Stomach (tissue), 4 donors: ENCODE measurements around the gene STOX1.

ENCODE experiments used
- EP300 ChIP-seq: sonication (generic); formaldehyde crosslinking; IDR thresholded peaks from one replicate; pipeline ENCODE4 v1.6.1; 2017; ENCODE audit warnings: antibody characterized with exemption
- POLR2A ChIP-seq, 4 donors: fragments of 450-650 bp; IDR thresholded peaks; one replicate each; pipeline ENCODE4 v1.6.1; 2016; ENCODE audit warnings: antibody characterized with exemption in 4 of 4, control low read depth in 2 of 4, mild to moderate bottlenecking in 1 of 4, moderate library complexity in 1 of 4
- POLR2AphosphoS5 ChIP-seq, 3 donors: sonication (generic); formaldehyde crosslinking; IDR thresholded peaks; one replicate each; pipeline ENCODE4 v1.6.1; 2016; ENCODE audit warnings: antibody characterized with exemption in 3 of 3
- TF ChIP-seq, protein P1 (sequence below), 7 experiments: fragments of 450-650 bp in 4 of 7; fragments of 200-600 bp in 3 of 7; sonication (generic) in 3 of 7; IDR thresholded peaks; one replicate each; pipeline ENCODE4 v1.5.1; 2016 to 2019; ENCODE audit warnings: antibody characterized with exemption in 7 of 7, control low read depth in 2 of 7, mild to moderate bottlenecking in 1 of 7

DNA sequence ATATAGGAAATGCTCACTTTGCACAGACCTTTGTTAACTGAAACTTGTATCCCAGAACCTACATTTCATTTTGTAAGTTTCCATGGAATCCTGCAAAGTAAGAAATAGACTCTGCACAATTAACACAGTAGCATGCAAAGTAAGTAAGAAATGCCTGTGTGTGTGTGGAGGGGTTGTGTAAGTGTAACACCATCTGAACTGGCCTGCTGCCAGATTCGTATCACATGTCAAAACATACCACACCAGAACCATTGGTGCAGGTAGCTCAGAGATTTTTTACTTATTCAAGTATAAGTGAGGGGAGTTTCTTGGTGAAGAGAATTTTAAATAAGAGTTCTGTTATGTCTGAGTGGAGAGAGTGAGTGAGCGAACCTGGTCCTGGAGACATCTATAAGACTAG, 110.8 kb downstream of the STOX1 start:
- no peak for TF ChIP-seq POLR2A (IDR thresholded peaks at IDR 0.05)
- TF ChIP-seq, protein P1, sequence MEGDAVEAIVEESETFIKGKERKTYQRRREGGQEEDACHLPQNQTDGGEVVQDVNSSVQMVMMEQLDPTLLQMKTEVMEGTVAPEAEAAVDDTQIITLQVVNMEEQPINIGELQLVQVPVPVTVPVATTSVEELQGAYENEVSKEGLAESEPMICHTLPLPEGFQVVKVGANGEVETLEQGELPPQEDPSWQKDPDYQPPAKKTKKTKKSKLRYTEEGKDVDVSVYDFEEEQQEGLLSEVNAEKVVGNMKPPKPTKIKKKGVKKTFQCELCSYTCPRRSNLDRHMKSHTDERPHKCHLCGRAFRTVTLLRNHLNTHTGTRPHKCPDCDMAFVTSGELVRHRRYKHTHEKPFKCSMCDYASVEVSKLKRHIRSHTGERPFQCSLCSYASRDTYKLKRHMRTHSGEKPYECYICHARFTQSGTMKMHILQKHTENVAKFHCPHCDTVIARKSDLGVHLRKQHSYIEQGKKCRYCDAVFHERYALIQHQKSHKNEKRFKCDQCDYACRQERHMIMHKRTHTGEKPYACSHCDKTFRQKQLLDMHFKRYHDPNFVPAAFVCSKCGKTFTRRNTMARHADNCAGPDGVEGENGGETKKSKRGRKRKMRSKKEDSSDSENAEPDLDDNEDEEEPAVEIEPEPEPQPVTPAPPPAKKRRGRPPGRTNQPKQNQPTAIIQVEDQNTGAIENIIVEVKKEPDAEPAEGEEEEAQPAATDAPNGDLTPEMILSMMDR (IDR thresholded peaks at IDR 0.05) = no peak
- no peak for TF ChIP-seq POLR2AphosphoS5 (IDR thresholded peaks at IDR 0.05)
- no peak for TF ChIP-seq EP300
